ENCODE data around the gene TMF1. TPM values are rescaled to one million over a fixed set of nuclear protein-coding genes. Genes with fewer than 3 reads are reported as not detected.
A peak's percentile ranks its signal among the peaks of the same experiment; 100 is the strongest.

TMF1 gene
- total and polyA plus RNA-seq, 2 donors (not counting 1 experiment from before 2014, with no cell fraction given), result 27.5 to 51.5 TPM

DNA sequence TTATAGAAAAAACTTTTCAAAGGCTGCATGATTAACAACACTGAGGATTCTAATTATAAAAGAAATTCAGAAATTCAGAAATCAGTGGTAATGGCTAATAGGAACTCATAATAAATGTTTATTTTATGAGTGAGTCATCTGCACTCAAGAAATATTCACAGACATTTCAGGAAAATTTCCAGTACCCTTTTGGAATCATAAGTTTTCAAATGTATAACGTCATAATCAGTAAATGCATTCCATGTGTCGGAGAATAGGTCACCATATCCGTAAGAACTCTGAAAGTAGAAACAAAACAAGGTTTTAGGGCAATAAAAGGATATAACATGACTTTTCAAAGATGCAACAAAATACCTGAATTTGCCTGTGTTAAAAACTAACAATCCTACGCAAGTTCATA, 63.4 kb downstream of the TMF1 start:
- no peak overlapping the region for H3K4me2 ChIP-seq (ENCODE audit: extremely low read depth, insufficient read depth, low read length)
- H3K36me3 ChIP-seq (ENCODE audit: control insufficient read depth, insufficient read depth, low read length), result peaks cover 3% of the 10 kb centered on the region
- peak; percentile 69 to 96 for DNase-seq (ENCODE audit: low read depth in 2 of 2)

DNA sequence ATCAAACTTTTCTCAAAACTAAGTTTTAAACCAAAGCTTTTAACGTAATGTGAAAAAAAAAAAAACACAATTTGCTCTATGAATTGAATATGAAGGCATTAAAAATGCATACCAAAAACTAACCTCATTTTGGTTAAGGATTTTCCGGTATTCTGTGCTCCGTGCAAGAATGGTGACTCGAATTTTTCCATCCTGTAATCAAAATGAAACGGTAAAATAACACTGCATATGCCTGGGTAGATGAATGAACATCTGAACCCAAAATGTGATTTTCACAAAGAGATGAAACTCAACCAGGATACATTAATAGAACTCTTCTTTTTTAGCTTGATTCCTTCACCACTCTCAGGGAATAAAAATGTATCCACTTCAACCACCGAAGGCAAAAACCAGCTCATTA, 64.8 kb downstream of the TMF1 start:
- Histone ChIP-seq H2AFZ (ENCODE audit: low read length) (no peak overlapping the region), H3K9me3 (ENCODE audit: control insufficient read depth, insufficient read depth, low read depth, low read length) (no peaks in the 10 kb centered on the region), H3K27ac (ENCODE audit: insufficient read depth, low read length) (no peak overlapping the region), H3K27me3 (ENCODE audit: control insufficient read depth, insufficient read depth, low read length) (no peaks in the 10 kb centered on the region), H3K4me2 (ENCODE audit: extremely low read depth, insufficient read depth, low read length) (no peak overlapping the region), H4K20me1 (ENCODE audit: control insufficient read depth, extremely low read depth, insufficient read depth, low read length) (no peaks in the 10 kb centered on the region), H3K9ac (ENCODE audit: insufficient read depth, low read length) (no peak overlapping the region), H3K36me3 (ENCODE audit: control insufficient read depth, insufficient read depth, low read length) (peaks cover 3% of the 10 kb centered on the region), H3K4me3 (replicated peaks in 1 of 4; ENCODE audit: control extremely low read depth in 1 of 4, insufficient read depth in 1 of 4, low read depth in 3 of 4, low read length in 4 of 4) (no peak overlapping the region), H3K4me1 (ENCODE audit: control insufficient read depth, extremely low read depth, insufficient read depth, low read length) (peaks cover 5% of the 10 kb centered on the region), H3K79me2 (ENCODE audit: control insufficient read depth, insufficient read depth, low read length) (no peaks in the 10 kb centered on the region)
- no peak for TF ChIP-seq EZH2 (IDR thresholded peaks at IDR 0.05; ENCODE audit: low read length, missing control alignments)
- TF ChIP-seq CTCF (conservative IDR thresholded peaks at IDR 0.05 in 1 of 2, IDR thresholded peaks at IDR 0.05 in 1 of 2; ENCODE audit: low read depth in 1 of 2, low read length in 2 of 2), result no peak
- DNase-seq (ENCODE audit: low read depth in 2 of 2), result no peak

More for the DNA sequence above, 63.4 kb downstream of the TMF1 start:
- Histone ChIP-seq H4K20me1 (ENCODE audit: control insufficient read depth, extremely low read depth, insufficient read depth, low read length) (no peaks in the 10 kb centered on the region), H3K4me3 (replicated peaks in 1 of 4; ENCODE audit: control extremely low read depth in 1 of 4, insufficient read depth in 1 of 4, low read depth in 3 of 4, low read length in 4 of 4) (no peak overlapping the region), H3K27ac (ENCODE audit: insufficient read depth, low read length) (peak overlapping the region; percentile 18), H3K9me3 (ENCODE audit: control insufficient read depth, insufficient read depth, low read depth, low read length) (no peaks in the 10 kb centered on the region), H3K27me3 (ENCODE audit: control insufficient read depth, insufficient read depth, low read length) (no peaks in the 10 kb centered on the region), H3K79me2 (ENCODE audit: control insufficient read depth, insufficient read depth, low read length) (no peaks in the 10 kb centered on the region), H3K9ac (ENCODE audit: insufficient read depth, low read length) (no peak overlapping the region), H3K4me1 (ENCODE audit: control insufficient read depth, extremely low read depth, insufficient read depth, low read length) (peaks cover 5% of the 10 kb centered on the region), H2AFZ (ENCODE audit: low read length) (no peak overlapping the region)
- TF ChIP-seq EZH2 (IDR thresholded peaks at IDR 0.05; ENCODE audit: low read length, missing control alignments) (no peak), CTCF (conservative IDR thresholded peaks at IDR 0.05 in 1 of 2, IDR thresholded peaks at IDR 0.05 in 1 of 2; ENCODE audit: low read depth in 1 of 2, low read length in 2 of 2) (no peak)

DNA sequence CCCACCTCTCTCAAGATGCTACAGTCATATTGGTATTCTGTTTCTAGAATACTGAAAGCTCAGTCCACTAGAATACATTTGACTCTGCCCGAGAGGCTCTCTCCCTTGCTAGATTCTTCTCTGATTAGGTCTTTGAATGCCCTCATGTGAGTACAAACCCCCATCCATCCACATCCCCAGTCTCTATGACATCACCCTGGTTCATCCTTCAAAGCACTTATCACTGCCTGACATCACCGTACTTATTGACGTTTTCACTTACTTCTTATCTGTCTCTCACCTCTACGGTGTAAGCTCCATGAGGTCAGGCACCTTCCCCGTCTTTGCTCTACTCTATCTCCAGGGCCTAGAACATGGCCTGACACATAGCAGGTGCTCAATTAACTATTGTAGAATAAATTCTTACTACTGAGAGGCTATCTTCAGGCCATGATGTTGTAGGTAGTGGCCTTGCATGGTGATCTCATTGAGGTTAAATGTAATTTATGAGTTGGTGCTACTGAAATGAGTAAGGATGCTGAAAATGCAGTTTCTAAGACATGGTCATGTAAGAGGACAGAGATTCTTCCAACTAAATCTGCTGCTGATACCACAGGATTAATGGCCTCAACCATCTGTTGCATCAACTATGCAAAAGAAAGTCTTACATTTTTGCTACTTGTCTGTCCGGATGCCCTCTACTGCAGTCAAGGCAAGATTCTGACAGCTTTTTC, 65.5 kb downstream of the TMF1 start:
- Histone ChIP-seq H3K27me3 (ENCODE audit: control insufficient read depth, insufficient read depth, low read length) (no peaks in the 10 kb centered on the region), H3K79me2 (ENCODE audit: control insufficient read depth, insufficient read depth, low read length) (no peaks in the 10 kb centered on the region), H2AFZ (ENCODE audit: low read length) (no peak overlapping the region), H3K36me3 (ENCODE audit: control insufficient read depth, insufficient read depth, low read length) (peaks cover 3% of the 10 kb centered on the region), H3K9me3 (ENCODE audit: control insufficient read depth, insufficient read depth, low read depth, low read length) (no peaks in the 10 kb centered on the region), H4K20me1 (ENCODE audit: control insufficient read depth, extremely low read depth, insufficient read depth, low read length) (no peaks in the 10 kb centered on the region), H3K4me1 (ENCODE audit: control insufficient read depth, extremely low read depth, insufficient read depth, low read length) (peaks cover 5% of the 10 kb centered on the region), H3K4me3 (replicated peaks in 1 of 4; ENCODE audit: control extremely low read depth in 1 of 4, insufficient read depth in 1 of 4, low read depth in 3 of 4, low read length in 4 of 4) (no peak overlapping the region), H3K4me2 (ENCODE audit: extremely low read depth, insufficient read depth, low read length) (no peak overlapping the region), H3K9ac (ENCODE audit: insufficient read depth, low read length) (no peak overlapping the region), H3K27ac (ENCODE audit: insufficient read depth, low read length) (no peak overlapping the region)
- no peak for DNase-seq (ENCODE audit: low read depth in 2 of 2)
- TF ChIP-seq CTCF (conservative IDR thresholded peaks at IDR 0.05 in 1 of 2, IDR thresholded peaks at IDR 0.05 in 1 of 2; ENCODE audit: low read depth in 1 of 2, low read length in 2 of 2) (no peak), EZH2 (IDR thresholded peaks at IDR 0.05; ENCODE audit: low read length, missing control alignments) (no peak)
